Mucosa of stomach (tissue), 1 donor: ENCODE data around the gene LITAFD.
A peak's percentile ranks its signal among the peaks of the same experiment; 100 is the strongest.

Experiments used
- H3K27me3 ChIP-seq: one replicate; pipeline ENCODE4 v1.7.0; 2013; ENCODE audit warnings: mild to moderate bottlenecking, low read length; ENCODE audit not compliant: control insufficient read depth, insufficient read depth
- H3K36me3 ChIP-seq: one replicate; pipeline ENCODE4 v1.7.0; 2013; ENCODE audit warnings: low read length; ENCODE audit not compliant: control insufficient read depth, insufficient read depth
- H3K4me1 ChIP-seq: one replicate; pipeline ENCODE4 v1.7.0; 2013; ENCODE audit warnings: mild to moderate bottlenecking, low read length; ENCODE audit not compliant: control insufficient read depth, insufficient read depth
- H3K4me3 ChIP-seq: one replicate; pipeline ENCODE4 v1.7.0; 2013; ENCODE audit warnings: low read length
- H3K9ac ChIP-seq: one replicate; pipeline ENCODE4 v1.7.0; 2013; ENCODE audit warnings: mild to moderate bottlenecking, low read length, moderate library complexity
- H3K9me3 ChIP-seq: one replicate; pipeline ENCODE4 v1.7.0; 2013; ENCODE audit warnings: mild to moderate bottlenecking, low read length, moderate library complexity; ENCODE audit not compliant: control insufficient read depth
- donor health status: Pancreatic carcinoma.

The LITAFD gene

GRCh38 chr16:8859913-8860881 lies 22.0 kb upstream of the LITAFD start:
- Histone ChIP-seq H3K4me1 (peaks cover 36% of the 10 kb centered on the region), H3K36me3 (peaks cover 7% of the 10 kb centered on the region), H3K9me3 (no peaks in the 10 kb centered on the region), H3K9ac (no peak overlapping the region), H3K27me3 (no peaks in the 10 kb centered on the region), H3K4me3 (no peak overlapping the region)

- peaks cover 44% of the 10 kb centered on the region for H3K4me1 ChIP-seq
- H3K27me3 ChIP-seq = no peaks in the 10 kb centered on the region
- H3K9ac ChIP-seq = no peak overlapping the region
- H3K4me3 ChIP-seq = no peak overlapping the region
- peaks cover 1% of the 10 kb centered on the region for H3K36me3 ChIP-seq
- no peaks in the 10 kb centered on the region for H3K9me3 ChIP-seq
Observed at GRCh38 chr16:8861563-8862308, 20.4 kb upstream of the LITAFD start.

- Histone ChIP-seq H3K27me3 (no peaks in the 10 kb centered on the region), H3K36me3 (no peaks in the 10 kb centered on the region), H3K9ac (no peak overlapping the region), H3K9me3 (no peaks in the 10 kb centered on the region), H3K4me1 (peaks cover 52% of the 10 kb centered on the region), H3K4me3 (no peak overlapping the region)
Observed at GRCh38 chr16:8862309-8863130, 19.6 kb upstream of the LITAFD start.

GRCh38 chr16:8863594-8864424 lies 18.3 kb upstream of the LITAFD start:
- no peaks in the 10 kb centered on the region for H3K9me3 ChIP-seq
- no peak overlapping the region for H3K4me3 ChIP-seq
- H3K27me3 ChIP-seq = no peaks in the 10 kb centered on the region
- H3K36me3 ChIP-seq = no peaks in the 10 kb centered on the region
- peaks cover 56% of the 10 kb centered on the region for H3K4me1 ChIP-seq
- H3K9ac ChIP-seq = no peak overlapping the region

GRCh38 chr16:8864480-8865110 lies 17.6 kb upstream of the LITAFD start:
- Histone ChIP-seq H3K9ac (no peak overlapping the region), H3K9me3 (no peaks in the 10 kb centered on the region), H3K27me3 (no peaks in the 10 kb centered on the region), H3K4me1 (peaks cover 58% of the 10 kb centered on the region), H3K36me3 (no peaks in the 10 kb centered on the region), H3K4me3 (no peak overlapping the region)

GRCh38 chr16:8865145-8865882 lies 16.8 kb upstream of the LITAFD start:
- Histone ChIP-seq H3K4me3 (no peak overlapping the region), H3K36me3 (no peaks in the 10 kb centered on the region), H3K9ac (no peak overlapping the region), H3K9me3 (no peaks in the 10 kb centered on the region), H3K4me1 (peaks cover 57% of the 10 kb centered on the region), H3K27me3 (no peaks in the 10 kb centered on the region)

GRCh38 chr16:8866118-8866883 lies 15.8 kb upstream of the LITAFD start:
- H3K4me1 ChIP-seq = peaks cover 63% of the 10 kb centered on the region
- H3K9ac ChIP-seq = peak overlapping the region; percentile 72
- H3K4me3 ChIP-seq = no peak overlapping the region
- H3K36me3 ChIP-seq = no peaks in the 10 kb centered on the region
- H3K9me3 ChIP-seq = no peaks in the 10 kb centered on the region
- H3K27me3 ChIP-seq = no peaks in the 10 kb centered on the region

GRCh38 chr16:8866884-8867215 lies 15.3 kb upstream of the LITAFD start:
- peak overlapping the region; percentile 72 for H3K9ac ChIP-seq
- H3K4me3 ChIP-seq = peak overlapping the region; percentile 67
- H3K9me3 ChIP-seq = no peaks in the 10 kb centered on the region
- H3K27me3 ChIP-seq = no peaks in the 10 kb centered on the region
- H3K36me3 ChIP-seq = no peaks in the 10 kb centered on the region
- peaks cover 60% of the 10 kb centered on the region for H3K4me1 ChIP-seq

GRCh38 chr16:8867216-8867931 lies 14.8 kb upstream of the LITAFD start:
- H3K9me3 ChIP-seq = no peaks in the 10 kb centered on the region
- peaks cover 60% of the 10 kb centered on the region for H3K4me1 ChIP-seq
- H3K4me3 ChIP-seq = peak overlapping the region; percentile 67

More at GRCh38 chr16:8867216-8867931, 14.8 kb upstream of the LITAFD start:
- Histone ChIP-seq H3K36me3 (no peaks in the 10 kb centered on the region), H3K27me3 (no peaks in the 10 kb centered on the region), H3K9ac (peak overlapping the region; percentile 72)
